ENCODE results near the gene VWA1. TPM values are rescaled to one million over a fixed set of nuclear protein-coding genes. Genes with fewer than 3 reads are reported as not detected.

The VWA1 gene
- total RNA-seq, 2 experiments from 2014 or later: not detected

- H3K79me2 ChIP-seq (ENCODE audit: insufficient read depth, low read depth, low read length): peaks cover 58% of the 10 kb centered on the region
- no peak for TF ChIP-seq EZH2phosphoT487 (IDR thresholded peaks at IDR 0.05; ENCODE audit: borderline replicate concordance, low read depth, low read length)
- peak; percentile 42; the same call in 1 of the 2 replicates for TF ChIP-seq CTCF (conservative IDR thresholded peaks at IDR 0.05; ENCODE audit: low read length)
- peak within 1 kb of the TSS; percentile 95 for H3K4me2 ChIP-seq (ENCODE audit: low read length)
- peak; percentile 99 for DNase-seq (ENCODE audit: low spot score)
- no peaks in the 10 kb centered on the region for H3K9me2 ChIP-seq (ENCODE audit: insufficient read depth, low read length)
- intact Hi-C loops (cut with micrococcal nuclease; ENCODE audit: unreplicated experiment): loop anchor here (1.0 kb wide), 1 partner anchor 24 kb away; the partner anchor contains the start of gene AURKAIP1
- H3K9me3 ChIP-seq (ENCODE audit: low read length): no peaks in the 10 kb centered on the region
- BruUV-seq (replicated peaks): no TSS peak
- peaks cover 81% of the 10 kb centered on the region for H3K36me3 ChIP-seq (ENCODE audit: insufficient read depth, low read length)
- peaks cover 29% of the 10 kb centered on the region for H3K4me1 ChIP-seq (ENCODE audit: insufficient read depth, low read length, poor library complexity, severe bottlenecking)
- ChIA-PET POLR2A (interaction anchor here (0.9 to 1.0 kb wide), 2 partner anchors 24 to 28 kb away, joined by 3 read pairs; no protein-coding TSS in a partner anchor), CTCF (ENCODE audit: unreplicated experiment) (interaction anchor here (0.7 to 0.9 kb wide), 2 partner anchors 8 to 21 kb away, joined by 3 read pairs; no protein-coding TSS in a partner anchor)
- H4K20me1 ChIP-seq (ENCODE audit: insufficient read depth, low read length): no peaks in the 10 kb centered on the region
- H2AFZ ChIP-seq (ENCODE audit: low read length): no peak within 1 kb of the TSS
- H3K4me3 ChIP-seq (ENCODE audit: low read depth, low read length, poor library complexity, severe bottlenecking): peak within 1 kb of the TSS; percentile 90
- peak within 1 kb of the TSS; percentile 54 for H3K27ac ChIP-seq (ENCODE audit: low read depth, low read length, poor library complexity, severe bottlenecking)
Observed at GRCh38 chr1:1399187-1399871, 36.2 kb upstream of the VWA1 start, which contains the start of gene CCNL2. TSS of gene CCNL2 (minus strand) at chr1:1399335. CDS start at chr1:1399306, 29 bp downstream.

GRCh38 chr1:1399872-1400575 lies 35.5 kb upstream of the VWA1 start:
- ChIA-PET CTCF (ENCODE audit: unreplicated experiment) (interaction anchor here (0.6 kb wide), 1 partner anchor 337 kb away, joined by 3 read pairs; no protein-coding TSS in a partner anchor), POLR2A (interaction anchor here (0.5 to 0.6 kb wide), 2 partner anchors 187 to 286 kb away, joined by 3 to 4 read pairs; no protein-coding TSS in a partner anchor)
- no TSS peak for BruUV-seq (replicated peaks)

More at GRCh38 chr1:1399872-1400575, 35.5 kb upstream of the VWA1 start:
- peak; percentile 15 for DNase-seq (ENCODE audit: low spot score)
- peak overlapping the region; percentile 95 for H3K4me2 ChIP-seq (ENCODE audit: low read length)
- peak overlapping the region; percentile 90 for H3K4me3 ChIP-seq (ENCODE audit: low read depth, low read length, poor library complexity, severe bottlenecking)
- H3K79me2 ChIP-seq (ENCODE audit: insufficient read depth, low read depth, low read length): peaks cover 59% of the 10 kb centered on the region
- H3K9me3 ChIP-seq (ENCODE audit: low read length): no peaks in the 10 kb centered on the region
- H3K9me2 ChIP-seq (ENCODE audit: insufficient read depth, low read length): no peaks in the 10 kb centered on the region
- H3K4me1 ChIP-seq (ENCODE audit: insufficient read depth, low read length, poor library complexity, severe bottlenecking): peaks cover 29% of the 10 kb centered on the region
- intact Hi-C loops (cut with micrococcal nuclease; ENCODE audit: unreplicated experiment): loop anchor here (1.0 kb wide), 1 partner anchor 25 kb away; the partner anchor contains the start of gene AURKAIP1
- no peak overlapping the region for H2AFZ ChIP-seq (ENCODE audit: low read length)
- no peaks in the 10 kb centered on the region for H4K20me1 ChIP-seq (ENCODE audit: insufficient read depth, low read length)
- TF ChIP-seq CTCF (conservative IDR thresholded peaks at IDR 0.05; ENCODE audit: low read length) (no peak), EZH2phosphoT487 (IDR thresholded peaks at IDR 0.05; ENCODE audit: borderline replicate concordance, low read depth, low read length) (no peak)
- peaks cover 81% of the 10 kb centered on the region for H3K36me3 ChIP-seq (ENCODE audit: insufficient read depth, low read length)
- H3K27ac ChIP-seq (ENCODE audit: low read depth, low read length, poor library complexity, severe bottlenecking): peak overlapping the region; percentile 49

All from OCI-LY7 (cell line).